A204.1 (cell line): Measurements from ENCODE around the gene TENM4.

Experiments
- FAIRE-seq: peaks from 2 replicates; lab custom pipeline; 2012; peaks lifted over from hg19 to GRCh38; lab: Jason Lieb, UNC

TENM4 gene

DNA sequence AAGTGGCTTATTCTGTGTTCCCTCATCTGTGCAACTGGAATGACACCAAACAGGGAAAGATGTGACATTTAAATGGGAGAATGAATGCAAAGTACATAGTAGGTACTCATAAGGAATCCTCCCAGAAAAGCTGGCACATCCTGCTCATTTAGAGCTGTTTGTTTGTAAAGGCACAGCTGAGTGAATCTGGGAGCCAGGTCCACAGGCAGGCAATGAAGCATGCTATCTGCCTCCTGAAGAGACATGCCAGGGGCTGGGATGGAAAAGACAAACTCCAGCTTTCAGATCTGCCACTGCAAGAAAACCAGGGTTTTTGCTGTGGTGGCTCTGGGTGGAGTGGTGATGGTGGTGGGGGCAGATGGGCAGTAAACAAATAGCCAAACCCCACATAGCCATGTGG, 150.1 kb downstream of the TENM4 start:
- no peak for FAIRE-seq

- FAIRE-seq: no peak
Measured at GRCh38 chr11:79287952-79288351, 152.9 kb downstream of the TENM4 start.

DNA sequence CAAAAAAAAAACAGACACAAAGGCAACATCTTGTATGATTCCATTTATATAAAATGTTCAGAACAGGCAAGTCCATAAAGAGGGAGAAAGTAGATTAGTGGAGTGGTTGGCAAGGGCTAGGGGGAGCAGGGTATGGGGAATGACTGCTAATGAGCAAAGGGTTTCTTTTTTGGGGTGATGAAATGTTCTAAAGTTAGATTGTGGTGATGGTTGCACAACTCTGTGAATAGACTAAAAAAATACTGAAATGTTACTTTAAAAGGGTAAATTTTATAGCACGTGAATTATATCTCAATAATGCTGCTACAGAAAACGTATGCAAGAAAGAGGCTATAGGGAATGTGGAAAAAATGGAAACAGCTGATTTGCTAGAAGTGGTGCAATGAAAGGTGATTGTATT, 155.1 kb downstream of the TENM4 start:
- no peak for FAIRE-seq

DNA sequence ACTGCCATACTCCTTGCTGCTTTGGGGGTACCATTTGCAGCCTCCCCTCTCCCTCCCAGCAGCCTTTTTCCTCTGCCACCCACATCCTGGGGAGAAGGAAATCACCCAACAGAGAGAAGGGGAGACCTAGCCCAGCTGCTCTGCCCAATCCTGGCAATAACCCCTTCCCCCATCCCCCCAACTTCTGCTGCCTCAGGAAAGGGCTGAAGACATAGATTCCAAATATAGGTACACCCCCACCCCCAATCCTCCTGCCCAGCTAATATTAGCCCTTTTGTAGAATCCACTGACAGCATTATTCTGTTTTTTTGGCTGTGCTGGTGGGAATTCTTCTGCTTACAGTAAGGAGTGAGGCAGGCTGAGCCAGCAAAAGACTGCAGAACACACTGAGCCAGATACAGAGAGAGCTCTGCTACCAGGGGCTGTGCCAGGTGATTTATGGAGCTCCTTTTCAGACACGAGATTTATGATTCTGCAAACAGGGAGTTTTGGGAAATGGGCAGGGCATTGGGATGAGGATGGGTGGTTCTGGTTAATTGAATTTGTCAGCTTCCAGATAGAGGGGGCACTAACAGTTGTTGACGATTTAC, 164.0 kb downstream of the TENM4 start:
- no peak for FAIRE-seq

DNA sequence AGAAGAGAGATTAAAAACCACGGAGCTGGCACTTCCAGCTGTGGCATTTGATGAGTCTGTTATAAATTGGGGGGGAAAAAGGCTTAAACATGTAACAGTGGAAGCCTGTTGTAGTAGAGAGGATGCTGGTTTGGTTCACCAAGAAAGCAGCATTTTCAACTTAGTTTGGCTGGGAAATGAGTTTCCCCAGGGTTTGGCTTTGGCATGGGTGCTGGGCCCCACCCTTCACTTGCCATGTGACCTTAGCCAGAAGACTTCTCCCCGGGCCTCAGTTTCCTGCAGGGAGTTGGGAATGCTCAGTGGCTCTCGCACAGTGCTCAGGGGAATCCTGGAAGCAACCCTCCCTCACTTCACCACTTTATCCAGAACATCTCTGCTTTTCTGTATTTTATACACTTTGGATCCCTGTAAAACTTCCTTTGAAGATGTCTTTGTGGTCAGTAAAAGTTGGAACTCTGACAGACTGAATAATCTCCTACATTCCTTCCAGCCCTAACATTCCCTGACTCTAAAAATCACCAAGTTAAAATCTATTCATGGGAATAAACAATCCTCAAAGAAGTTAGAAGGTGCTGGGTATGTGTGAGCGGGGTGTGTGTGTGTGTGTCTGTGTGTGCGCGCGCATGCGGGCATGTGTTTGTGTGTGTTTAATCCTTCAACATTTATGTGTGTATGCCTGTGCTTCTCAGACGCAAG, 166.0 kb downstream of the TENM4 start:
- FAIRE-seq: no peak

- no peak for FAIRE-seq
Measured at GRCh38 chr11:79273781-79274180, 167.0 kb downstream of the TENM4 start.

GRCh38 chr11:79269611-79270307, 171.1 kb downstream of the TENM4 start:
- no peak for FAIRE-seq

GRCh38 chr11:79266396-79266795, 174.4 kb downstream of the TENM4 start:
- FAIRE-seq: no peak

- no peak for FAIRE-seq
Measured at GRCh38 chr11:79265756-79266322, 175.0 kb downstream of the TENM4 start.

- FAIRE-seq: no peak
Measured at GRCh38 chr11:79264284-79264683, 176.5 kb downstream of the TENM4 start.

GRCh38 chr11:79263001-79263400, 177.8 kb downstream of the TENM4 start:
- no peak for FAIRE-seq

GRCh38 chr11:79262221-79262620, 178.6 kb downstream of the TENM4 start:
- FAIRE-seq: no peak

DNA sequence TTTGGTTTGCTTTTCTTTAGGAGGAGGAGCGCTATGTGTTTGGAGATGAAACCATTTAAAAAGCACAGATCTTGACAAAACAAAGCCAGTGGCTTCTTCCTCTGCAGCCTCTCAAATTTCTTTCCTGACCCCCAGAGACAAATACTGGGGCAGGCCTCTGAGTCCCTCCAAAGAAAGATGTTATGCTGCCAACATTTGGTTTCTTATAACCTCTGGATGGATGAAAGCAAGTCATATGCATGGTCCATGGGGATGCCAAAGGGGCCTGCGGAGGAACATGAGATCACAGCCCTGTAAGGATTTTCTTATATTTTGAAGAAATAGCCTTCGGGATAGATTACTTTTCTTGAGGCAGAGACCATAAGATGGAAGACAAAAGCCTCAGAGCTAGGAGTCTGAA, 179.1 kb downstream of the TENM4 start:
- no peak for FAIRE-seq

GRCh38 chr11:79259800-79260199, 181.0 kb downstream of the TENM4 start:
- FAIRE-seq: no peak

GRCh38 chr11:79258576-79258975, 182.3 kb downstream of the TENM4 start:
- FAIRE-seq: no peak

GRCh38 chr11:79255965-79256364, 184.9 kb downstream of the TENM4 start:
- FAIRE-seq: no peak

DNA sequence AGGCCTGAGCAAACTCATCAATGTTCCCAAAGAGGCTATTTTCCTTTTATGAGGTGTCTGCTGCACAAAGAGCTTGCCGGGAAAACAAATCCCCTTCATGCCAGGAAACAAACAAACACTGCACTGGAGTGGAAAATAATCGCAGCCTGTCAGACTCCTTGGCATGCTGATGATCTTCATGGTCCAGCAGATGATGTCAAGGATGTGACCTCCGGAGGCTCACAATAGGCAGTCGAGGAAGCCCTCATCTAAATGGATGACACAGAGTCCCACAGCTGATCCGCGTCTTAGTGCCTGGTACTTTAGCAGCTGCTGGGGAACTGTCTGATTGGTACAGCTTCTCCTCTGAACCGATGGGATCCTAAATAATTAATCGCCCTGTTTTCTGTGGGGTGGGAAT, 187.6 kb downstream of the TENM4 start:
- no peak for FAIRE-seq

- FAIRE-seq: no peak
Measured at GRCh38 chr11:79249295-79249993, 191.4 kb downstream of the TENM4 start.

DNA sequence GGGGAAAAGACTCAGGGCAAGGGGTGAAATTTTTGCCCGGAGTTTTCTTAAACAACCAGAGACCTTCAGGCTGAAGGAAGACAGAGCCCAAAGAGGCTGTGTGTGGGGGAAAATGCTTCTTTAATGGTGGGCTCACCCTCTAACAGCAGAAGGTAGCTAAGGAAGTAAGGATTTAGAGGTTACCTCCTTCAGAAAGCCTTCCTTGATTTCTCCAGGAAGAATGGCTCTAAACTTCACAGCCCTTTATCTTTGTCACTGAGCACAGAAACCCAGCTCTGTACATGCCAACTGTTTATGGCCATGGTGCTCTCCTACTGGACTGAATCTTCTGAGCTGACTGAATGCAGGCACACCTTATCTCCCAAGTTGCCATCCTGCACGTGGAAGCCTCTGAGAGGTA, 196.0 kb downstream of the TENM4 start:
- no peak for FAIRE-seq

DNA sequence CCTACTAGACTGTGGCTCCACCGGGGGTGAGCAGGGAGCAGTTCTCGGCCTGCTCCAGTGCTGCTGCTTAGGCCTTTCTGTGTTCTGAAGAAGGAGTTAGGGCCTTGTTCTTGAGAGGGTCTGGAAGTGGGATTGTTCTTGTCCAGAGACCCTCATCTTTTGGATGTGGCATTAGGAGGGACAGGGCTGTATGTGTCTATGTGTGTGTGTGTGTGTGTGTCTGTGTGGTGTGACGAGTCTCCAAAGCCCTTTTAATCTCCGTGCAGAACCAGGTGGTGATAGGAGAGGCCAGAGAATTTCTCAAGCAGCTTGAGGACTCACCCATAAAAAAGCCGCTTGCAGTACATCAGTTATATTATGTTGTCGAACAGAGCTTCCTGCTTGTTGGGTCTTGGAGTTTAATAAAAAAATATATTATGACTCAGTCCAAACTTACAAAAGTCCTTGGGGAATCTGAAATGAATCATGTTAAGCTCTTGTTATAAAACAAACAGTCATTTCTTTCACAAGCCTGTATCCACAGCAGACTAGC, 196.5 kb downstream of the TENM4 start:
- no peak for FAIRE-seq

- FAIRE-seq: no peak
Measured at GRCh38 chr11:79243422-79244210, 197.2 kb downstream of the TENM4 start.

GRCh38 chr11:79242616-79243015, 198.2 kb downstream of the TENM4 start:
- FAIRE-seq: no peak
